ENCODE results near the gene HPSE2.

Gene HPSE2

GRCh38 chr10:98450618-98451017 is 785.0 kb downstream of the HPSE2 start:
- DNase-seq: no peak

DNA sequence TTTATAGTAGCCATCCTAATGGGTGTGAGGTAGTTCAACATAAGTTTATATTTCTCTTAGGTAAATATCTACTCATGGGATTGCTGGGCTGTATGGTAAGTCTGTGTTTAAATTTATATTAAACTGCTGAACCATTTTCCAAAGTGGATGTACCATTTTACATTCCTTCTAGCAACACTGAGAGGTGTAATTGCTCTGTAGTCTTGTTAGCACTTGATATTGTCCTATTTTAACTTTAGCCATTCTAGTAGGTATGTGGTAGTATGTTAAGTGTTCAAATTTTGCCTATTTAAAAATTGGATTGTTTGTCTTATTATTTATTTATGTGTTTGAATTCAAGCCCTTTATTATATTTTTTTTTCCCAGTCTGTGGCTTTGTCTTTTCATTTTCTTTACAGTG is 786.4 kb downstream of the HPSE2 start:
- DNase-seq: no peak

DNA sequence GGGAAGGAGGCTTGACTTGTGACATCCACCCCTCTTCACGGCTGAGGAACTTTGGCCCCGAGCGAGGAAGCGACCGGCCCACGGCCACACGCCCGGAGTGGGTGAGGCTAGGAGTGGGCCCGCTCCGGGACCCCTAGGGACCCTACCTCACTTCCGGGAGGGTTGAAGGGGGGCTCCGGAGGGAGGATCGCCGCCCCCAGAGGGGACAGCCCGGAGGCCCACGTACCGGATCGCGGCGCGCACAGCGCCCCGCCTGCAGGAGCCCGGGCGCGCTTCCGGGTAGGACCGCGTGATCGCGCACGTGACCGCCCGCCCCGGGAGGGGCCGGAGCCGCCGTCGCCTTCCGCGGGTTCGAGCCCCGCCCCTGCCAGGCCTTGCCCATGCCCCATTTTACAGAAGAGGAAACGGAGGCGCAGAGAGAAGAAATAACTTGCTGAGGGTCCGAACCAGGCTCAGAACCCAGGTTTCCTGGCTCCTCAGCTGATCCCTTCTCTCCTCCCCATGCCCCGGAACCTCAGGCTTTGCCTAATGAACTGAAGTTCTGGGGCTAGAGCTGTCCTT is 788.9 kb downstream of the HPSE2 start, which contains the start of gene HPS1:
TSS of gene HPS1 (minus strand) at position 275 of the 561 bp plus-strand sequence. CDS start 3,695 bp downstream, outside the sequence.
- no peak for DNase-seq

DNA sequence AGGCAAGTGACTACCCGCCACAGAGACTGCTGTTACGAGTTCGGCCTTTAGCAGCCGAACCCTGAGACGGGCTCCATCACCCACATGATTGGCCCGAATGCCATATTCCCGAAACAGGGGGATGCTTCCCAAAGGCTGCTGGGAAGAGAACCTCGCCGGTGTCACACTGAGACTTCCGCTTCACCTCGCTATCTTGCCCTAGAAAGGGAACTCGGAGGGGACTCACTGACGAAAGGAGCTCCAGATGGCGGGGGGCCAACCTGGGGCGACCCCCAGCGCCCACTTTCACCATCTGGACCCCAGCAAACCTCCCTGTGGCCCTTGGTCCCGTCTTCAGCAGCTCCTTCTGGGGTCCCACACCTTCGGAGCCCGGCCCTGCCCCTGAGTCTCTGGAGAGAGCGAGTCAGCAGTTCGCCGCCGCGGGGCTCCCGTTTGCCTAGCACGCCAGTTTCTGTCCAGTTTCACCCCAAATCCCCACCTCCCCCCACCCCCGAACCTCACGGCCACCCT is 789.4 kb downstream of the HPSE2 start:
- DNase-seq: no peak

DNA sequence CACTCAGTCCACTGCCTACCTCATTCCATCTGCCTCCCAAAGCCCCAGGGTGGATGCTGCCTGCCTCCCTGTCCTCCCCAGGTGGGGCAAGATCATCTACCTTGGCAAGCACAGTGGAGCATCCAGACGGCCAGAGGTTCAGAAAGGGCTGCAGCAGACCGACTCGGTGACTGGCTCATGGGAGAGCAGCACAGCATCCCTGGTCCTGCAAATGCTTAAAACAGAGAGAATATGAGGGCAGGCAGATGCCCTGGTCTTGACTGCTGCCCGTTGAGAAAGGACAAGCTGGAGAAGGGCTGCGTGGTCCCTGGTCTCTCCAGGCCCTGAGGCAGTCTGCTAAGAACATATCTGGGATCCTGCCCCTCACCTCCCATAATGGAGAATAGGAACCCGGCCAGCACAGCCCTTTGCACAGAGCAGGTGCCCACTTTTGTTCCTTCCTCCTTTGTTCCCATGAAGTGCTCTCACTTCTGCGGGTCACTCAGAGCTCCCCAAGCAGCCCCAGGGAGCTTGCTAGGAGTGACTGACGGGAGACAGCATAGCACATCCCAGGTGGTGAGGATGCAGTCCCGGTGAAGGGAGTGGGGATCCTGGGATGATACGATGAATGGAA is 790.3 kb downstream of the HPSE2 start:
- no peak for DNase-seq

DNA sequence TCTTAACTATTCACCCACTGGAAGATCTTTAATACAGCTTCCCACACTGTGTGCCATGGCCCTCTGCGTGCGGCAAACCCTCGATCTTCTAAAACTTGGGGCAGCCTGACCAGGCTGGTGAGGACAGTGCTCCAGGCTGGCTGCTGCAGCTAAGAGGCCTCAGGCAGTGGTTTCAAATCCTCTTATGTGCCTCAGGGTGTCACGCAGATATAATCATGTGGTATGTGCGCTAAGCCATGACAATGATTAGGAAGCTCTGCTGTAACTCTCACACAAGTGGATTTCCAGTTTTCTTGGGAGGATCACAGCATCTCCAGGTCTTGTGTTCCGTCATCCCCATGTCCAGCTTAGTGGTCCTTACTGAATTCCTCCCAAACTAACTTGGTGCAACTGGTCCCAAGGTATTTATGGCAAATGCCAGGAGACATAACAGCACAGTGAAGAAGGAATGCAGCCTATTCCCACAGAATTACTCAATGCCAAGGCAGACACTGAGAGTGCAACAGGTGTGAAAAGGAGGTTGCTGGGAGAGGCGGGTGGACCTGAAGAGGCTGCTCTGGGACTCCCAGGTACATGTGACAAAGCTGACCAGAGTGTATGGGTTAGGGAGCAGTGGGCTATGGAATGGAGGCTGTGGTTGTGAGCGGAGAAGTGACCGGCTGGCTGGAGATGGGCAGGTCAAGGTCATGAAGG is 791.2 kb downstream of the HPSE2 start:
- DNase-seq: no peak

- DNase-seq: no peak
These were observed 796.9 kb downstream of the HPSE2 start for GRCh38 chr10:98438715-98439114.

DNA sequence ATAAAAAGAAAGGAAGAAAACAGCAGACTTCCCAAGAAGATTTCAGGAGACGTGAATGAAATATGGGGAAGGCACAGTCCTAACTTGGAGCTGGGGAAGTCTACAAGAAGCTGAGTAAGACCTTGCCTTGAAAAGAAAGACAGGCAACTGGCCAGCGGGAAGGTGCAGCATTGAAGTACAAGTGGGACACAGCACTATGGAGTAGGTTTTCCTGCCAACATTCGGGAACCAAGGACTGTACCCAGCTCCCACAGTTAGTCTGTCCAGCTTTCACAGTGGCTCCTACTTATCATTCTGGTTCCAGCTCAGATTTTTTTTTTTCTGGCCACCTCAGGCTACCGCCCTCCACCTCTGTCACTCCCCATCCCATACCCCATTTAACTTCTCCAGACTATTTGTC is 798.9 kb downstream of the HPSE2 start:
- no peak for DNase-seq

DNA sequence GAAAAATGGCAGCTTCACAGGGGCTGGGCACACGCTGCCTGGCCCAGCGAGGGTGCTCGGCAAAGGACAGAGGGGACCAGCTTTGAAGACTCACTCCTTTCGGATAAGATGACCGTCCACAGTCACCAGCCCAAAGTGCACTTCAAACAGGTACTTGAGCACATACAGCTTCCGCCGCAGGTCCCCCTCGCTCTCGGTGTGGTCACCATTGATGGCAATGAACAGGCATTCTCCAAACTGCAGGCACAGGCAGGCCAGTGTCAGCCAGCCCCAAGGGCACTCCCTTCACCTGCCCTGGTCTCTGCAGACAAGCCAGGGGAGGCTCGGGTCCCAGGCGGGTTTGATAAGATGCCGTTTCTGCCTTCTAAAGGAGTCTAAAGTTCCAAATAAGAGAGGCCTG is 800.5 kb downstream of the HPSE2 start:
- no peak for DNase-seq

- DNase-seq: no peak
These were observed 801.5 kb downstream of the HPSE2 start for GRCh38 chr10:98433881-98434732.

- no peak for DNase-seq
These were observed 802.3 kb downstream of the HPSE2 start for GRCh38 chr10:98433371-98433770.

DNA sequence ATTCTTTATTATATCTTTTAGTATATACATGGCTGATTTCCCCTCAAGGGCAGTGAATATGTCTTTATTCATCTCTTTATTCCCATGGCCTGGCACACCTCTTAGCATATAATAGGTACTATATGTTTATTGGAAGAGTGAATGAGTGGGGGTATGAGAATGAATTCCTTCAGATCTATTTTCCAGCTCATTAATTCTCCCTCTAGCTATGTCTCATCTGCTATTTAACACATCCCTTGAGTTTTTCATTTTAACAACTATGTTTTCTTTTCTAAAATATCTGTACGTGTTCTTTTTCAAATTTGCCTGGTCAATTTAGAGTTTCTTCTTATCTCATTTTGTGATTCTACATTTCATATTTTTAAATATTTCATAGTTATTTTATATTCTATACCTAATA is 803.3 kb downstream of the HPSE2 start:
- no peak for DNase-seq

GRCh38 chr10:98431016-98431415 is 804.6 kb downstream of the HPSE2 start:
- no peak for DNase-seq

DNA sequence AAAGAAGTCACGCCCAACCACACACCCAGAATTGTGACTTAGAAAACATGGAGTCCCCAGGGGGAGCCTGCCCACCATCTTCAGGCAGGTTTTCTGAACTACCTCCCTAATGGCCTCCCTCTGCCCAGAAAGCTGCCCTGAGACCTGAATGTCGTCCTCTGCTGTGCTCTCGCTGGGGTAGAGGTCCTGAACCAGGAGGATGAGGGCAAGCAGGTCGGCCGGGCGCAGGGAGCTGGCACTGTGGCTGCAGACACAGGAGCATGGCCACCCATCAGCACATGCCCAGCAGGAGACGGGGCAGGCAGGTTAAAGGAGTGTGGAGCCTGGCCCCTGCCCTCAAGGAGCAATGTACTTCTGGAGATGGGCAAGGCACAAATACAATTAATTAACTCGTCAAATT is 805.2 kb downstream of the HPSE2 start:
- DNase-seq: no peak

DNA sequence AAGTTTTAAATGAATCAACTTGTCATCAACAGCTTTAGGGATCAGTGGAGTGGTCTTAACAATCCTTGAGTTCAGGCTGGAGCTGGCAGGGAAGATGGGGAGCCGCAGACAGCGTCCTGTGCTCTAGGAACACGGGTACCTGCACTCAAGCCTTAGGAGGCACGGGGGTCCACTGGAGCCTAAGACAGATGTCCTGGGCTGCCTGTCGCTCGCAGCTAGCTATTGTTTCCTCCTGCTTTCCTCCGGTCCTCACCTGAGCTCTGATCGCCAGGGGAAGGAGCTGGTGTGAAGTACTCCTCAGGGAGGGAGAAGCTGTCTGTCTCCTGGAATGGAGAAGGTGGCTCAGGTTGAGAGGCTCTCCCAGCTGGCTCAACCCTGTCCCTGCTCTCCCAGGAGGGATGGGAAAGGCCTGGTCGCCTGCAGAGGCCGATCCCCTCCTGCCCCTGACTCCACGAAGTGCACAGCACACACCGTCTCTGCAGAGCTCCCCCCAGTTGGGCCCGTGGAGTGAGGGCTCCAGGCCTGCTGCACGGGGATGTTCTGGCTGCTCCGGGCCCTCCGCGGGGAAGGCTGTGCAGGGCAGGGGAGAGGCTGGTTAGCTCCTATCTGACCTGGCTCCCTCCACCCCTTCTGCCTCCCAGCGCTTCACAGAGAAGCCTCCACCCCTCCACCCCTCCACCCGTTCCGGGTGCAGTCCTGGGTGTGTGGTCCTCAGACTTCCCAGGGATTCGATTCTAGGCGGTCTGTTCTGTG is 806.2 kb downstream of the HPSE2 start:
- DNase-seq: no peak

GRCh38 chr10:98427011-98427515 is 808.6 kb downstream of the HPSE2 start:
- DNase-seq: no peak

DNA sequence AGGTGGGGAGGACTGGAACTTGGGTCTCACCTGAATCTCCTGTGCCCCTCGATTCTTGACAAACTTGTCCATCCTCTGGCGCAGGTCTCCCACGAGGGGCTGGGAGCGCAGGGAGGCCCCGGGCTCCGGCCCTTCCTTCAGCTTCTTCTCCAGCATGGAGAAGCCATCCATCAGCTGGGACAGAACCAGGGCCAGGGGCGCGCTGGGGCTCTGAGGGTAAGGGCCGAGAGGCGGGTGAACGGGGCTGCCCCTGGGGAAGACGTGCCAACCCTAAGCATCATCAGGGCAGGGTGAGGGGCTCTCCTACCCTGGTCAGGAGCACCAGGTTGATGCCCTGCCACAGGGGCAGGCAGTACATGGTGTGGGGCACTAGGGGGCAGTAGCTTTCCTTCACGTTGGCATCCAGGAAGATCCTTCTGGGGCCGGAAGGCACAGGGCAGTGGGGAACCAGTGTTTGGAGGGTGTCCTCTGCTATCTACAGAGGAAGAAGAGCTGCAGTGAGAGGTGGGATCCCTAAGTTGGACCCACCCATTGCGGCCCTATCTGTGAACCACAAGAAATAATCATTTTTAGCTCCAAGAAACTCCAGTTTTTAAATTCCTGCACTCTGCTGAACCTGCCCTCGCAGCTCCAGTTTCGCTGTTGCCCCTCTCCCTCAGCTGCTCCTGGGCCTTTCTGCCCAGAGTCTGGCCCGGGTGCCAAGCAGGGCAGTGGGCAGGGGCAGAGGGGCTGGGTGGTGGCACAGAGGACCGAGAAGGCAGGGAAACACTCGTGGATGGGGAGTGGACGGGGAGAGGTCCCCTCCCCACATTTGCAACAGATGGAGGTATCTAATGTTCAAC is 809.9 kb downstream of the HPSE2 start:
- no peak for DNase-seq

GRCh38 chr10:98424295-98425254 is 811.1 kb downstream of the HPSE2 start:
- DNase-seq: no peak

- no peak for DNase-seq
These were observed 811.9 kb downstream of the HPSE2 start for GRCh38 chr10:98423691-98424120.

DNA sequence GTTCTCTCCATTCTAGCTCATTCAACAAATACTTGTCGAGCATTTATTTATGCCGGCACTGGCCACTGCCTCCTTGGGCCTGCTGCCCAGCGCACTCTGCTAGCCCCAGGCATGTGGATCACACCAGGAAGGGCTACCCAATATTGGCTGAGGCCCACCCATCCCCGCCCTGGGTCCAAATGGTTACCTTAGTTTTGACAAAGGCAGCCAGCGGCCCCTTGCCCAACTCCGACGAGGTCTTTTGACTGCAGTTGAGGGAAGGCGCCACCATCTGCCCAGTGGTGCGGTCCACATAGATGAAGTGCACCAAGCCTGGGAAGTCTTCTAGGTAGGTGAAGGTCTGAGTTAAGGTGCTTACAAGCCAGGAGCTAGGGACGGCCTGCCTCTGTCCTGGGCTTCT is 813.5 kb downstream of the HPSE2 start:
- no peak for DNase-seq

Measured in NCI-H2029 treated with DMSO at 0.1 percent for 48 hours (cell line).